Body of pancreas (tissue), 4 donors: ENCODE results near the gene SAPCD2.

Source experiments
- CTCF ChIP-seq, 7 experiments: fragments of 450-650 bp in 4 of 7; fragments of 200-600 bp in 3 of 7; sonication (generic) in 3 of 7; IDR thresholded peaks; one replicate each; pipeline ENCODE4 v1.5.1; 2016 to 2019; ENCODE audit warnings: antibody characterized with exemption in 7 of 7
- POLR2A ChIP-seq, 3 donors: fragments of 450-650 bp; IDR thresholded peaks; one replicate each; pipeline ENCODE4 v1.6.1; 2016; ENCODE audit warnings: antibody characterized with exemption in 3 of 3, mild to moderate bottlenecking in 2 of 3

GRCh38 chr9:137115394-137116026, 45.2 kb upstream of the SAPCD2 start:
- TF ChIP-seq POLR2A (IDR thresholded peaks at IDR 0.05) (no peak), CTCF (IDR thresholded peaks at IDR 0.05) (no peak)
